C4-2B (cell line): ENCODE measurements around the gene AMZ1.

ENCODE experiments used
- H3K27ac ChIP-seq: fragments of 450-650 bp; 2 replicates; pipeline ENCODE4 v1.5.1; 2017
- CTCF ChIP-seq: fragments of 450-650 bp; conservative IDR thresholded peaks from 2 replicates; pipeline ENCODE4 v1.5.1; 2017; ENCODE audit warnings: mild to moderate bottlenecking
- ZFX ChIP-seq: fragments of 450-650 bp; IDR thresholded peaks from 2 replicates; pipeline ENCODE4 v1.6.1; 2017

AMZ1 gene

GRCh38 chr7:2646680-2647571 lies 41.1 kb upstream of the AMZ1 start:
- TF ChIP-seq ZFX (no peak), CTCF (no peak)
- no peak overlapping the region for H3K27ac ChIP-seq

- TF ChIP-seq CTCF (no peak), ZFX (no peak)
- no peak overlapping the region for H3K27ac ChIP-seq
These were observed 40.3 kb upstream of the AMZ1 start for GRCh38 chr7:2647594-2648172.

- no peak for TF ChIP-seq CTCF
- no peak for TF ChIP-seq ZFX
These were observed 38.7 kb upstream of the AMZ1 start for GRCh38 chr7:2649139-2649838.

GRCh38 chr7:2649991-2650390 lies 38.0 kb upstream of the AMZ1 start:
- H3K27ac ChIP-seq, result no peak overlapping the region
- no peak for TF ChIP-seq ZFX
- TF ChIP-seq CTCF, result no peak

More at GRCh38 chr7:2649139-2649838, 38.7 kb upstream of the AMZ1 start:
- H3K27ac ChIP-seq, result no peak overlapping the region

- no peak overlapping the region for H3K27ac ChIP-seq
- TF ChIP-seq ZFX (no peak), CTCF (no peak)
These were observed 37.6 kb upstream of the AMZ1 start for GRCh38 chr7:2650451-2650850.

GRCh38 chr7:2651336-2651735 lies 36.7 kb upstream of the AMZ1 start:
- H3K27ac ChIP-seq, result no peak overlapping the region
- TF ChIP-seq CTCF, result no peak
- no peak for TF ChIP-seq ZFX
